NCI-H146 treated with DMSO at 0.1 percent for 48 hours (cell line): ENCODE results near the gene HSF2BP.
"Not testable (repeated sequence)": the region's sequence is repeated elsewhere in the genome, so short reads cannot be mapped to it uniquely, and the experiment has no call there.

Source experiments
- DNase-seq: peaks from one replicate; lab custom pipeline; 2025; ENCODE audit not compliant: unreplicated experiment; lab: John Stamatoyannopoulos, UW

HSF2BP gene

GRCh38 chr21:43522495-43523131, 136.7 kb downstream of the HSF2BP start:
- not testable (repeated sequence) for DNase-seq

DNA sequence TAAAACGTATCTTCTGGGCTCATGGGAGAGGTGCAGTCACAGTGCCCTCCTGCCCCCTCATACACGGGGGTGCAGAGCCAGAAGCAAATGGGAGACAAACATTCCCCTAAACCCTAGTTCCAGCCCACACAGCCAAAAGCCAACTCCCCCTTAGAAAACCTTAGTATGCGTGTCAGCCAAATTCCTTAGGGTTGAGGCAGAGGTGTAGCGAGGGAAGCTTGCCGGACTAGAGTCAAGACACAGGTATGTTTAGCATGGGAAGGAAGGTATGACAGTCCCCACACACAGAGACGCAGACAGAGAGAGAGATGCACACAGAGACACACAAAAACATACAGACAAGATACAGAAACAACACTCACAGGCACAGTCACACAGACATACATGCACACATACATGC, 141.6 kb downstream of the HSF2BP start:
- DNase-seq = not testable (repeated sequence)

GRCh38 chr21:43516860-43517627, 142.2 kb downstream of the HSF2BP start:
- DNase-seq = not testable (repeated sequence)

- DNase-seq = not testable (repeated sequence)
These were observed 142.9 kb downstream of the HSF2BP start for GRCh38 chr21:43516295-43516847.

DNA sequence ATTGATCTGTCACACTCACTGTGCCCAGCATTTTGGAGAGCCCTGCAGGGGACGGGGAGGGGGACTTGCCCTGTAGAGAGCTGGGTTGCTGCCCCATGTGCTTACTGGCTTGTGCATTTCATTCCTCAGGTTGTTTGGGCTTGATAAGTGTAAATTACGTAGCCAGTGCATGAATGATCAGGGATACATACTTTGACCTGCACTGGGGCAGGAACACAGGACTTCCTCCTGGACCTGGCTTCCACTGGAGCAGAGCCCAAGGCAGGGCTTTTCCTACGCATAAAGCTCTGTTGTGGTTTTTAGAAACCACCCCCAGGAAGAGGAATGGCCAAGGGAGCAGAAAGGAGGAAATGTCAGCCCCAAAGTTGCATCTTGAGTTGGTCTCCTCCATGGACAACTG, 144.5 kb downstream of the HSF2BP start:
- DNase-seq = not testable (repeated sequence)

DNA sequence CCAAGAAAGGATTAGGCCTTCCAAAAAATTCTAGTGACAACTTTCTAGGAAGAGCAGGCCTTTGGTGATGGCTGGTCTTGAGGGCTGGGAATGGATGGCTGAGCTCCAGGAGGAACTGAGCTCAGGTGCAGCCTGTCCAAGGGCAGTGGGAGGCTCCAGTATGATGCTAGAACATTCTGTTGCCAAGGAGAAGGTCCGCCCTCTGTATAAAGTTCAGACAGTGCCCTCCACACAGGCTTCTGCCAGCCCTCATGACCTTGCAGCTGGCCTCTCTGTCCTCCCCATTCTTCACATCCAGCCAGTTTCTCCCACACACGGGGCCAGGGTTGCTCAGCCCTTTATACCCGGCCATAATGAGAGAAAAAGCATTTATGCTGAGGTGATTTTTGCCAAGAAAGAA, 146.3 kb downstream of the HSF2BP start:
- not testable (repeated sequence) for DNase-seq

DNA sequence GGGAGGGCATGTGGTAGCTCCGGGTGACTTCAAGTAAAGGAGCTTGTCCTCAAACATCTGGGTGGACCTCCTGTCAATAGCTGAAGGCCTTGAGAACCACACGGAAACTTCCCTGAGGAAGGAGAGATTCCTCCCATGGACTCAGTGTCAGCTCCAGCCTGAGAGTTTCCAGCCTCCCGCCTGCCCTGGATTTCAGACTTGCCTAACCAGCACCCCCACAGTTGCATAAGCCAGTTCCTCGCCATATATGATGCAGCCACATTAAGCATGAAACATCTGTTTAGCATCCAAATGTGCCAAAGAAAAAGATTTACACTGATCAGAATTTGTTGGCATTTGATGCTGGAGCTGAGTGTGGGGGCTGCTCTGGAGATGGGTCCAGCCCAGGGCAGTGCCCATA, 148.1 kb downstream of the HSF2BP start:
- not testable (repeated sequence) for DNase-seq

DNA sequence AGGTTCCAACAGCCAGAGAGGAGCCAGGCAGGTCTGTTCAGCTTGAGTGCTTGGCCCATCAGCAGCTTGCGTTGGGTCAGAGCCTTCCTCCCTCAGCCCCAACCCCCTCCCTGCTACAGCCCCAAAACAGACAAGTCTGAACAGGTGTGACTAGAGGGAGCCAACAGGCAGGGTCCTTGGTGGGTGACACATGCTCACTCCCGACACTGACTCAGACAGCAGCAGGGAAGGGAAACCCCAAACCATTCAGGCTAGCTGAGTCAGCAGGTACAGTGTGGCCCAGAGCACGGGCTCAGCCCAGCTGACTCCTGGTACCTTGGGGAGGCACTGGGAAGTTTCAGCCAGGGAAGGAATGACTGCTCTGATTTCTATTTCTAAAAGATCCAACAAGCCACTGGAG, 148.6 kb downstream of the HSF2BP start:
- DNase-seq = not testable (repeated sequence)

DNA sequence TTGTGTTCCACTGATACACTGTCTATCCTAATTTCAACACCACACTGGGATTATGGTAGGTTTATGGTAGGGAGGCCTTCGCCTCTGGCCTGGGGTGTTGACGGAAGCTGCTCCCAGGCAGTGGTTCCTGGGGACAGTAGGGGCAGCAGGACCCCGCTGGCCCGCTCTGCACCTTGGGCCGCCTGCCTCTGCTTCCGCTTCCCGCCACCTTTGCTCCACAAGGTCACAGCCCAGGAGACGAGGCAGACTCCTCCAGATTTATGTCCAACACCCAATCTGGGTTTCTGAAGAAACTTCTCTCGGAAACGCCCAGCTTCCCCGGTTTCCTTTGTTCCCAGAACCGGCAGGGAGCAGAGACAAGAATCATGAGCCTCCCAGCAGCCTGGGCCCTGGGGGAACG, 155.4 kb downstream of the HSF2BP start:
- not testable (repeated sequence) for DNase-seq

- DNase-seq = not testable (repeated sequence)
These were observed 156.1 kb downstream of the HSF2BP start for GRCh38 chr21:43503075-43503750.

- not testable (repeated sequence) for DNase-seq
These were observed 156.7 kb downstream of the HSF2BP start for GRCh38 chr21:43502407-43503071.

- not testable (repeated sequence) for DNase-seq
These were observed 160.4 kb downstream of the HSF2BP start for GRCh38 chr21:43498924-43499323.

DNA sequence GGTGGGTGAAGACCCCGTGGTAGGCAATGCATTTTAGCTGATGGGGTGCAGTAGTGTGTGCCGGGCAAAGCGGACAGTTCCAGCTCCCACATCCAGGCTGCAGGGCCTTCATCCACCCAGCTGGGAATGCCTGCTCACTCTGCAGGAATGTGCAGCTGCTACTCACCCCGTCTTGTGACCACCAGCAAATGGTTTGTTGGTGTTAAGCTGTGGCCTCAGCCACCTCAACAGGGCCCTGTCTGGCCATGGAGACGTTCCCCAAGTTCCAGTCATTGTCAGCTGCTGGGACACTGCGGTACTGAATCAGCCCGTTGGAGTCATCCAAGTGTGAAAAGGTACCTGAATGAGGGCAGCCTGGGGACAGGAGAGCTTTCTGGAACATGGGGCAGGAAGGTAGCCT, 161.2 kb downstream of the HSF2BP start:
- DNase-seq = not testable (repeated sequence)

DNA sequence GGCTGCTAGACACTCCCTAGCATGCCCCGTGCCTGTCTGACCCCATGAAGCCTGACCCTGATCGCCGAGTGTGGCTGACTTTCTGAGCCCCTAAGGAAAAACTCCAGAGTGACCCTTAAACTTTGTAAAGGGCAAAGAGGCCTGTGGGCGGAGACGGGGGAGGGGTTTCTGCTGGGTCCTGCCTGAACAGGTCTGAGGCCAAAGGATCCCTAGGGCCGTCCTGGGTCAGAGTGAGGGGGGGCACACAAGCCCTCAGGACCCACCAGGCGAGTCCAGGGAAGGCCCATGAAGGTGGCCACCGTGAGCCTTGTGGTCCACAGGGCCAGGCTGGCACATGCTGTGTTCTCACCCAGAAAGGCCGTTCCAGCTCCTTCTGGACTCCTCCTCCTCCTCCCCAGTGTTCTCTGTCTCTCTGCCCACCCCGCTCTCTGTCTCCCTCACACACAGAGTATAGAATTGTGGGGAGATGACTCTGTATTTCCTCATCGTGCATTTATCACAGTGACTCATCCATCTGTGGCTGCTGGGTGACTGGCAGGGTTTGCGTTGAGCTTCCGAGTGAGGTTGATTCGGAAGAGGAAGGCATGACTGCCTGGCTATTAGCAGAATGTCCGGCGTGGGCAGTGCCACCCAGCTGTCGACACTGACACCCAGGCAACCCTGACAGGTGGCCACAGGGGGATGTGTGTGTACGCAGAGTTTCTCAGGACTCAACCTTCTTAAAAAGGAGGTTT, 164.8 kb downstream of the HSF2BP start:
- DNase-seq = not testable (repeated sequence)

DNA sequence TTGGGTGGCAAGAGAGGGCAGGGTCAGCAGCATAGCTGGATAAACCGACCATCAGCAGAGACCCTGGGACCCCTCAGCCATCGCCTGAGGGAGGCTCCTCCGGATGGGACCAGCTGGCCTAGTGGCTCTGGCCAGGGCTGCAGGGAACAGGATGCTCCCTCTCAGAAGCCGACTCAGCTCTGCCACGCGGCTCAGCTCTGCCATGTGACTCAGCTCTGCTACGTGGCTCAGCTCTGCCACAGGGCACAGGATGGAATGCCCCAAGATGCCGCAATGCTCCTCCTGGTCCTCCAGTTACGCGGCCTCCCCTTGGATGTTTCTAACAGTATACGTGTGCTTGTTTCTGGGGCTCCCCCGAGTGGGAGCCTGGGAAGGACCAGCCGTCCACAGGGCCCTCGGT, 165.8 kb downstream of the HSF2BP start:
- not testable (repeated sequence) for DNase-seq

GRCh38 chr21:43488235-43488634, 171.1 kb downstream of the HSF2BP start:
- DNase-seq = not testable (repeated sequence)

DNA sequence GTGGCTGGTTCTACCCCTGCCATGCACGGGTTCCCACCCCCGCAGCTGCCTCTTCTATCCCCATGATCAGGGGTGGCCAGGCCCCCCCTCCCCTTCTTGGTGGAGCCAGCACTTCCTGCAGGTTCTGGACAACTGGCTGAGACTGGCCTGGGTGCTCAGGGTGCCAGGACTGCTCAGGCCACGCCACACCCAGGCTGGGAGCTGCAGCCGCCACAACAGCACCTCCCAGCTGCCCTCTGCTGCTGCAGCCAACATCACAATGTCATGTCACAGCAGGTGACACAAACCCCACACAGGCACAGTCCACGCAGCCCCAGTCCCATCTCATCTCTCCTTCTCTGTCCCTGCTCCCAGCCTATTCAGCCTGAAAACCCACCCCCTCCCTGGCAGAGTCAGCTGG, 173.2 kb downstream of the HSF2BP start:
- not testable (repeated sequence) for DNase-seq

GRCh38 chr21:43485016-43485415, 174.3 kb downstream of the HSF2BP start:
- not testable (repeated sequence) for DNase-seq

DNA sequence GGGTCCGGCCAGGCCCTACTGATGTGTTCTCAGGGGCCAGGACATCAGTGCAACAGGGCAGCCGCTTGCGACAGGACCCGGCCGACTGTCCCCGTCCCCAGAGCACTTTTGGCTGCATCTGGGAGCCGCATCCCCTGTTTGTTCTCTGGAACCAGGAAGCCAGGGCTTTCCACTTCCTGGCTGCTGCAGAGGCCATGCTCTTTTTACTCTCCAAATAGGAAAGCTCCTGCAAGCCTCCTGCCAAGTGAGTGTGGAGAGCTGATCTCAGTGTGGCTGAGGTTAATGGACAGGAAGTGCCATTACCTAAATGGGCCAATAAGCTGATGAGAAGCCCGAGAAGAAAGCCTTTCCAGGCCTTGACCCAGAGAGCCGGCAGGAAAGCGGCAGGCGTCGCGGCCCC, 180.1 kb downstream of the HSF2BP start:
- not testable (repeated sequence) for DNase-seq
